GM13976 (cell line): ENCODE results near the gene TMEM117.

Experiments
- DNase-seq: peaks from one replicate; pipeline ENCODE4 v3.0.0; 2012; ENCODE audit warnings: low spot score
- in situ Hi-C: fragments of 300-500 bp; cut with MboI; formaldehyde crosslinking; loops from one replicate; pipeline ENCODE4 v1.12.0; 2022; ENCODE audit warnings: low sequenced_read_pairs, mixed read lengths, inconsistent platforms; ENCODE audit not compliant: unreplicated experiment
- TF ChIP-seq, protein P1 (sequence below): IDR thresholded peaks from 2 replicates; pipeline ENCODE4 v1.5.1; 2012; ENCODE audit warnings: borderline replicate concordance, mild to moderate bottlenecking; ENCODE audit not compliant: insufficient read depth; ENCODE audit errors: extremely low read depth, missing control alignments, control extremely low read depth

TMEM117 gene

DNA sequence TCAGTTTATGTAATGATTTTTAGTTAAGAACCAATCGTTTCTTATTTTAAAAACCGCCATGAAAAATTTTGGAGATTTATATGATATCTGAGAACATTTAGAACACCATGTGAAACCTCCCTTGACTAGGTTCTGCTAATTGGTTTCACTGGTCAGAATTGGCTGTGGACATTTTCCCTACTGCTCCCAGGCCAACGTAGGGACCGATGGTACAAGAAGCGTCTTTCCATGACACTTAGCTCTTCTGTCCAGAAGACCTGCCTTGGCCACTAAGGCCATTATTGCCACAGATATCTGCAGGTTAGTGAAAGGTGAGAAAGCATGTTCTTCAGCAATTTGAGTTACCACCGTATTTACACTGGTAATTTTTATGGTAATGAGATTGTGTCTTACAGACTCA lies 424.0 kb downstream of the TMEM117 start:
- TF ChIP-seq, protein P1, sequence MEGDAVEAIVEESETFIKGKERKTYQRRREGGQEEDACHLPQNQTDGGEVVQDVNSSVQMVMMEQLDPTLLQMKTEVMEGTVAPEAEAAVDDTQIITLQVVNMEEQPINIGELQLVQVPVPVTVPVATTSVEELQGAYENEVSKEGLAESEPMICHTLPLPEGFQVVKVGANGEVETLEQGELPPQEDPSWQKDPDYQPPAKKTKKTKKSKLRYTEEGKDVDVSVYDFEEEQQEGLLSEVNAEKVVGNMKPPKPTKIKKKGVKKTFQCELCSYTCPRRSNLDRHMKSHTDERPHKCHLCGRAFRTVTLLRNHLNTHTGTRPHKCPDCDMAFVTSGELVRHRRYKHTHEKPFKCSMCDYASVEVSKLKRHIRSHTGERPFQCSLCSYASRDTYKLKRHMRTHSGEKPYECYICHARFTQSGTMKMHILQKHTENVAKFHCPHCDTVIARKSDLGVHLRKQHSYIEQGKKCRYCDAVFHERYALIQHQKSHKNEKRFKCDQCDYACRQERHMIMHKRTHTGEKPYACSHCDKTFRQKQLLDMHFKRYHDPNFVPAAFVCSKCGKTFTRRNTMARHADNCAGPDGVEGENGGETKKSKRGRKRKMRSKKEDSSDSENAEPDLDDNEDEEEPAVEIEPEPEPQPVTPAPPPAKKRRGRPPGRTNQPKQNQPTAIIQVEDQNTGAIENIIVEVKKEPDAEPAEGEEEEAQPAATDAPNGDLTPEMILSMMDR: no peak

DNA sequence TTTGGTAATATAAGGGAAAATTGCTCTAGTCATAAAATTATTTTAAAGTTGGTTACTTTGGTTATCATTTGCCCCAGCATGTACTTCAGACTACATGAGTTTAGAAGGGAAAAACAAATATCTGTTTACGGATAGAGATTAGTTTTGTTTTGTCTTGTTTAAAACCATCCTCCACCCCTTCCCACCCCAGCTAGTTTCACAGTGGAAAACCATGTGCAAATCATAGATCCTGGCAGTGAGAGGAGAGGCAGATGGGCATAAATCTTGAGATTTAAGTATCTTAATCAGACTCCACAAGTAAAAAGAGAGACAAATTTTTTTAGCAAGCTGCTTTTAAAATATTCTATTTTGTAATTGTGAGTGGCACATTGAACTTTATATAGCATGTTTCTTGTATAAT lies 424.7 kb downstream of the TMEM117 start:
- DNase-seq: no peak
- in situ Hi-C loops: no loop called here
- TF ChIP-seq, protein P1: no peak

More for the DNA sequence above, 424.0 kb downstream of the TMEM117 start:
- in situ Hi-C loops: no loop called here
- no peak for DNase-seq

DNA sequence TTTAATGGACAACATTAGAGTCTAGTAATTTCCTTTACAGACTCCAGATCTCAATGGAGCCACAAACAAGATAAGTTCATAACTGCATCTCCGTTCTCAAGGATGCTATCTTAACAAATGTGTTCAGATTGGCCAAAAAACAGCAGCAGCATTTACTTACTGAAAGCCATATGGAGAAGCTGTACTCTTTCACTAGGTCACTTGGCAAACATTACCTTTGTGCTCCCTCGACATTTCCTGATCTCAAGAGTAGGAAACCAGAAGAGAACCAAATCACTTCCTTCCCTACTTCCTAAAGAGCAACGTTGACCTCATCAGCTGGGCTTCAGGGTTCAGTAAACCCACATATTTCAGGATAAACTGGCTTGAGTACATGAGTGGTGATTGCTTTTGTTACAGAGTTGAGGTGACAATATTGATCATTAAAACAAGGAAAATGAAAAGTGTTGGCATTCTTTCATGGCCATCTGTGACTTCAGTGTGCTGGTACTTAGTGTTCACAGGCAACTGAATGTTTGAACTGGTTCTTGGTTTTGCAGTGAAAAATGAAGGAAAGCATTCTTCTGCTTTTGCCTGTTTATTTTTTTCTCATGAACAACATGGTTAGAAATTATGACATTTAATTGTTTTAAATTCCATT lies 449.6 kb downstream of the TMEM117 start:
- no peak for DNase-seq
- in situ Hi-C loops: no loop called here
- TF ChIP-seq, protein P1: no peak

DNA sequence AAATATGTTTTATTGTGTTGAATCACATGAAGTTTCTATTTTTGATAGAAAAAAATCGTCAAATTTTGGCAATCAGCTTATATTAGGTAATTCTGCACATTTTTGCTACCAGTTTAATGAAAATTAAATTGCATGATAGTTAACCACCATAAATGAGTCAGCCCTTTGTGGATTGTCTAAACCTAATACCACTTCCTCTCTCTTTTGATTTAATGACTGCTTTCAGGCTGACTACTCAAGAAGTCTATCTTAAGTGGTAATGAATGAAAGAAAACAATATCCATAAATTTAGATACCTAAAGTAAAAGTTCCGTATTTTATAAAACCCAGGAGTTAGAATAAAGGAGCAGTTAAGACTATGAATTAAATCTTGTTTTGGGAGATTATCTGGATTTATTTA lies 450.5 kb downstream of the TMEM117 start:
- no peak for DNase-seq
- in situ Hi-C loops: no loop called here
- TF ChIP-seq, protein P1: no peak

DNA sequence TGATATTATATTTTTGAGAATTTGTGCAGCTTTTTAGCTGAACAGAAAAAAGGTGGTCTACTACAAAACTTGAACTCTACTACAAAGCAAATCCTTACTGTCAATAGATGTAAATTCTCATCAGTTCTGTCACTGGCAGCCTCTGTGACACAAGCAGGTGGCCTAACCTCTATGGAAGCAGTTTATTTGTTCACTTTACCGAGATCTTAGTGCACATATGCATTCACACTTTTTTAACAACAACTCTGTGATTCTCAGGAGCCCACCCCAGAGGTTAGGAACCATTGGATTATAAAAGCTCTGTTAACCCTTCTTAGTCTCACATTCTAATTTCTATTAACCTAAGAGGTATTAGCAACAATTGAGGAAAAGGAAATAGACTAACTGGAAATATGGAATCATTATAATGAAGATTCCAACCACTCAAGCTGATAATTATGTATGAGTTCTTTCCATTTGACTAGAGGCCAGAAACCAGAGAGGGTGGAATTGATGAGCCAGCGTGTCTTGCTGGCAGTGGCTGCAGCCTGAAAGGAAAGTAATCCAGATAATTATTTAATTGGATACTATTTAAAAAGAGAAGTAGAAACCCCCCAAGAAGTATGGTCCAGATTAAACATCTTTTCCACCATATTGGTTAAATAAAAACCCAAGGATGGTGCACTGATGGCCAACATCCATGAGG lies 451.1 kb downstream of the TMEM117 start:
- no peak for DNase-seq
- in situ Hi-C loops: no loop called here
- TF ChIP-seq, protein P1: no peak

DNA sequence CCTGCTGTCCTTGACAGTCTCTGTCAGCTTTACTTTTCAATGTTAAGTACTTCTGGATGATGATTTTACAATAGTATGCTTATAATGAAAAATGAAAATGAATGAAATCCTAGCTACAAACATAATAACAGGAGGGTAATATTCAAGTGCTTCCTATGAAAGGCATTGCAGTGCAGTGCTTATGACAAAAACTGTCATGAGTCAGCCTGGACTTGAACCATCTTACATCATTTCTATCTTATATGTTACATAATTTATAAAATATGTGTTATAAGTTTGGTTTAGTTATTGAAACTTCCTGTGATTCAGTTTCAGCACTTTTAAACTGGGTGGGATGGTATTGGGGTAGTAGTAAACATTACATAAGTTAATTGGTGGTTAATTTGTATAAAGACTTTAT lies 451.7 kb downstream of the TMEM117 start:
- DNase-seq: no peak
- TF ChIP-seq, protein P1: no peak
- in situ Hi-C loops: no loop called here

DNA sequence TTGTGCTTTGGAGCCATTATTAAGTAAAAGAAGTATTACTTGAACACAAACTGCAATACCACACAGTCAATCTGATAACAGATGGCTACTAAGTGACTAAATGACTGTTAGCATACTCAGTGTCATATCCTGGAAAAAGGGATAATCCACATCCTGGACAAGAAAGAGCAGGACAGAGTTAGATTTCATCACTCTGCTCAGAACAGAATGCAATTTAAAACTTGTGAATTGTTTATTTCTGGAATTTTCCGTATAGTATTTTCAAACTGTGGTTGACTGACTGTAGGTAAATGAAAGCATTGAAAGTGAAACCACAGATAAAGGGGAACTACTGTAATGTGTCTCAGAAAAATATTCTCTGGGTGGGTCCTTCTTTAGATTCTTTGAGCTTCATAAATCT lies 458.8 kb downstream of the TMEM117 start:
- no peak for DNase-seq
- in situ Hi-C loops: no loop called here
- TF ChIP-seq, protein P1: no peak
